IPS DF 6.9 (cell line): ENCODE results near the gene BMP8A.

Source experiments
- DNase-seq: peaks from one replicate; pipeline ENCODE4 v3.0.0-alpha.2; 2013; ENCODE audit warnings: low read depth, low spot score
- H3K27ac ChIP-seq: one replicate; pipeline ENCODE4 v1.5.1; 2013; ENCODE audit warnings: low read length, control low read depth
- H3K27me3 ChIP-seq: 2 replicates; pipeline ENCODE4 v1.6.1; 2013; ENCODE audit warnings: mild to moderate bottlenecking, low read length; ENCODE audit not compliant: control insufficient read depth, insufficient read depth
- H3K36me3 ChIP-seq: 2 replicates; pipeline ENCODE4 v1.6.1; 2013; ENCODE audit warnings: low read length; ENCODE audit not compliant: control insufficient read depth, insufficient read depth
- H3K4me1 ChIP-seq: 2 replicates; pipeline ENCODE4 v1.6.1; 2013; ENCODE audit warnings: low read length; ENCODE audit not compliant: control insufficient read depth, insufficient read depth
- H3K4me3 ChIP-seq: 2 replicates; pipeline ENCODE4 v1.5.1; 2013; ENCODE audit warnings: mild to moderate bottlenecking, low read length
- H3K9me3 ChIP-seq: 2 replicates; pipeline ENCODE4 v1.6.1; 2013; ENCODE audit warnings: low read length, inconsistent platforms; ENCODE audit not compliant: control insufficient read depth, insufficient read depth
- WGBS: extraction: QIAGEN DNeasy Blood & Tissue Kit; methylation state at CpG from one replicate; pipeline ENCODE4 v1.1.7; 2013; ENCODE audit warnings: mixed read lengths, missing lambda C conversion rate; ENCODE audit not compliant: insufficient read length, insufficient coverage; 5-methylcytosine and 5-hydroxymethylcytosine counted together

The BMP8A gene

DNA sequence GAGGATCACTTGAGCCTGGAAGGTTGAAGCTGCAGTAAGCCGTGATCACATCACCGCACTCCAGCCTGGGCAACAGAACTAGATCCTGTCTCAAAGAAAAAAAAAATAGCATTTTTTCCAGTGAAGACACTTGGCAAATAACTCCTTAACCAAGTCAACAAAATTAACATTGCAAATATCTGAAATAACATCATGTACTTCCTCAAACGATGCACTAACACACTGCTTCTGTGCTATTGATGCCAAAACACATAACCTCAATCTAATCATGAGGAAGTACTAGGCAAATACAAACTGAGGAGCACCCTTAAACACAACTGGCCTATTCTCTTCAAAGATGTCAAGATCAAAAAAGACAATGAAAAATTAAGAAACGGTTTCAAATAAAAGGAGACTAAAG is 52.9 kb downstream of the BMP8A start:
- WGBS, result no CpG with 5 or more reads among the region's 4 CpGs
- Histone ChIP-seq H3K4me3 (no peak overlapping the region), H3K4me1 (no peaks in the 10 kb centered on the region), H3K9me3 (no peaks in the 10 kb centered on the region), H3K27me3 (no peaks in the 10 kb centered on the region), H3K27ac (no peak overlapping the region), H3K36me3 (no peaks in the 10 kb centered on the region; the same call in 1 of the 2 replicates)
- DNase-seq, result no peak

DNA sequence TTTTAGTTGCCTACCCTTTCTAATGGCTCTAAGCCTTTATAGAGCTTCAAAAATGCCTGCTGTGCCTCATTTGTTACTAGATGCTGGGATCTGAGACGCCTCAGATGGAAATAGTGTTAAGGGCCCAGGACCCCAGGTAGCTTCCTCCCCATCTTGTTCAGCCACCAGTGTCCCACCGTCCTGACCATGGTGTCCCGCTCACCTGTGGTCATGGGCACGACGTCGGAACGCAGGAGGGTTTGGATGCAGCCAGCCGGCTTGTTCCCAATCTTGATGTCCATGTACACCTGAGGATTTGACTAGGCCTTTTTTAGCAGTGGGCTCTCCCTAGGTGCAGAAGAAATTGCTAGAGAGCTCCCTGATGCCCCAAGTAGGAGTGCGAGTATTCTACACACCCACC is 54.1 kb downstream of the BMP8A start:
- Histone ChIP-seq H3K4me3 (no peak overlapping the region), H3K27me3 (no peaks in the 10 kb centered on the region), H3K9me3 (no peaks in the 10 kb centered on the region), H3K4me1 (no peaks in the 10 kb centered on the region), H3K36me3 (no peaks in the 10 kb centered on the region; the same call in 1 of the 2 replicates), H3K27ac (no peak overlapping the region)
- WGBS, result no CpG with 5 or more reads among the region's 9 CpGs
- no peak for DNase-seq

DNA sequence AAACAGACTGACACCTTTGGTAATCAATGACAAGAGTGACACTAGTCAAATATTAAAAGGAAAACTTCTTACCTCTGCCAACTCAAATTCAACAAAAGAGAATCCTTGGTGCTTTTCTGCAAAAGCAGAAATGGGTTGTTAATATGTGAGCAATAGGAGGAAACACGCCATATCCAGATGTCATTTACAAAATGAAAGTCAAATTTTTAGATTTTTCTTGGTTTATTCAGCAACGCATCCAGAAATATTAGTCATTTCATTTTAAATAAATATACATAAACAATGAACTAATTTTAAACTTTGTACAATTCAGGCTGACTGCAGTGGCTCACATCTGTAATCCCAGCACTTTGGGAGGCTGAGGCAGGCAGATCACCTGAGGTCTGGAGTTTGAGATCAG is 62.8 kb downstream of the BMP8A start:
- H3K36me3 ChIP-seq, result no peaks in the 10 kb centered on the region; the same call in 1 of the 2 replicates
- no peaks in the 10 kb centered on the region for H3K9me3 ChIP-seq
- DNase-seq, result no peak
- H3K27ac ChIP-seq, result no peak overlapping the region
- WGBS, result no CpG with 5 or more reads among the region's 2 CpGs
- H3K4me3 ChIP-seq, result no peak overlapping the region
- H3K27me3 ChIP-seq, result no peaks in the 10 kb centered on the region
- no peaks in the 10 kb centered on the region for H3K4me1 ChIP-seq

- no peaks in the 10 kb centered on the region for H3K27me3 ChIP-seq
- H3K9me3 ChIP-seq, result no peaks in the 10 kb centered on the region
- peaks cover 51% of the 10 kb centered on the region for H3K36me3 ChIP-seq
- H3K4me1 ChIP-seq, result no peaks in the 10 kb centered on the region
- no peak for DNase-seq
- no CpG with 5 or more reads among the region's 1 CpG for WGBS
- H3K27ac ChIP-seq, result no peak overlapping the region
- H3K4me3 ChIP-seq, result no peak overlapping the region
Observed at GRCh38 chr1:39561279-39561678, 69.8 kb downstream of the BMP8A start.

DNA sequence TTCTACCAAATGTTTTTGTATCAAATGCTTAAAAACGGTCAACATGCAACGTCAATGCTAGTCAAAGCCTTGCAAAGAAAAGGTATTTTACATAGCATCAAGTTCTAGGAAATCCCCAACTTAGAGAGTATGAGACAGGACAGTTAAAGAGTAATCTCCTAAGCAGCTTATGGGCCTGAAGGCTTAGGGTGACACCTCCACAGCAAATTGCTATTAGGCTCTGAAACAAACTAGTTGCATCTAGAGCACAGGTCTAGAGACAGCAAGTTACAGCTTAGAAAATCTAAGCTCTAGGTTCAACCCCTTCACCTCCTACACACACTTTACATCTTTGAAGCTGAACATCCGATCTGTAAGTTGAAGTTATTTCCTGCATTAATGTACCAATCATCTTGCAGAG is 71.5 kb downstream of the BMP8A start:
- Histone ChIP-seq H3K4me3 (no peak overlapping the region), H3K4me1 (no peaks in the 10 kb centered on the region), H3K36me3 (peaks cover 62% of the 10 kb centered on the region), H3K9me3 (no peaks in the 10 kb centered on the region), H3K27ac (no peak overlapping the region), H3K27me3 (no peaks in the 10 kb centered on the region)
- DNase-seq, result no peak
- 100% methylated on average over 2 of the region's 3 CpGs for WGBS

GRCh38 chr1:39563669-39564068 is 72.2 kb downstream of the BMP8A start:
- H3K4me3 ChIP-seq, result no peak overlapping the region
- no peak overlapping the region for H3K27ac ChIP-seq
- DNase-seq, result no peak
- no peaks in the 10 kb centered on the region for H3K9me3 ChIP-seq
- WGBS, result no CpG with 5 or more reads among the region's 15 CpGs
- H3K27me3 ChIP-seq, result no peaks in the 10 kb centered on the region
- H3K4me1 ChIP-seq, result no peaks in the 10 kb centered on the region
- peaks cover 62% of the 10 kb centered on the region for H3K36me3 ChIP-seq

DNA sequence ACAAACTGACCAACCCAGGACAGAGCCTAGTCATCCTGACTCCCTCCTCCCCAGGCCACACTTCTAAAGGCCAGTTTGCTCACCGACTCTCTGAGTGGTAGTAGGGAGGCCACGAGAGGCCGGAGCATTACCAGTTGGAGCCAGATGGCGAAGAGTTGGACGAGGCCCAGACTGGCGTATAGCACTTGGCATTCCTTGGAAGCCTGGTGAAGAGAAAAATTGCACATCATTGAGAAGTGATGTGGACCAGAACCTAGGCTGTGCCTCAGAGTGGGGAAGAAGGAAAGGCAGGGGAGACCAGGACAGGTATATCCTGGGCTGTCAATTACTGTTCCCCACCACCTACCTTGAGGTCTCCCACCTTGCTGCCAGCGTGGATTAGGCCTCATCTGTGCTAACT is 72.9 kb downstream of the BMP8A start:
- H3K27me3 ChIP-seq, result no peaks in the 10 kb centered on the region
- H3K4me1 ChIP-seq, result no peaks in the 10 kb centered on the region
- no peaks in the 10 kb centered on the region for H3K9me3 ChIP-seq
- no peak overlapping the region for H3K4me3 ChIP-seq
- no peak for DNase-seq
- no CpG with 5 or more reads among the region's 7 CpGs for WGBS
- peaks cover 67% of the 10 kb centered on the region for H3K36me3 ChIP-seq
- no peak overlapping the region for H3K27ac ChIP-seq

GRCh38 chr1:39564941-39565340 is 73.5 kb downstream of the BMP8A start:
- no peaks in the 10 kb centered on the region for H3K27me3 ChIP-seq
- DNase-seq, result no peak
- H3K36me3 ChIP-seq, result peaks cover 73% of the 10 kb centered on the region
- no peak overlapping the region for H3K4me3 ChIP-seq
- WGBS, result no CpG with 5 or more reads among the region's 6 CpGs
- H3K27ac ChIP-seq, result no peak overlapping the region
- H3K4me1 ChIP-seq, result no peaks in the 10 kb centered on the region
- H3K9me3 ChIP-seq, result no peaks in the 10 kb centered on the region

DNA sequence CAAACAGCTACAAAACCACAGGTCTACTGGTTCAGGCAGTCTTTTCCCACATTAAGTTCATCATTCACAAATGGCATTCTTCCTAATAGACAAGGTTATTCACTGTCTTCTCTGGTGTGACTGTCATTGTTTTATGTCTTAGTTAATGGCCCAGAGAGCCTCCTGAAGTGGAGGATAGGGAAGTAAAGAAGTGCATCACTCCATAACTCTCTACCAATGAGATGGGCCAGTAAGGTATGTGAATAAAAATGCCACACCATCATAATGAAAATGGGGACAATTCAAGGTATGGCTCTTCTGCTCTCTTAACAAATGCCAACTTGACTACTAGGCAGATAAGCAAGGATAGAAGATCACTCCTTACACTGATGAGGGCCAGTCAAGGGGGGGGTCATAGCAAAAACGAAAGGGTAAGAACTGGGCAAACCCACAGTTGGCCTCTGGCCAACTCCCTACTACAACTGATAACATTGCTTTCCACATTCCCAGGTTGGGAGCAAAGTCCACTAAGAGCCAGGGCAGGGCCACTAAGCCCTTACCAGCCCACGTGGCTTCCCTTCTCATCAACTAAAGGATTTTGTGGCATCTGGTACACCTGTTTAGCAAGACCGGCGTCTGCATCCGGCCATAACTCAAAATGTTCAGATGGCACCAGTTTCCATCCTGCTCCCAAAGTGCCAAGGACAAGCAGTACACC is 75.2 kb downstream of the BMP8A start:
- WGBS, result no CpG with 5 or more reads among the region's 5 CpGs
- Histone ChIP-seq H3K27me3 (no peaks in the 10 kb centered on the region), H3K4me3 (no peak overlapping the region), H3K4me1 (no peaks in the 10 kb centered on the region), H3K27ac (no peak overlapping the region), H3K36me3 (peaks cover 75% of the 10 kb centered on the region), H3K9me3 (no peaks in the 10 kb centered on the region)
- no peak for DNase-seq

DNA sequence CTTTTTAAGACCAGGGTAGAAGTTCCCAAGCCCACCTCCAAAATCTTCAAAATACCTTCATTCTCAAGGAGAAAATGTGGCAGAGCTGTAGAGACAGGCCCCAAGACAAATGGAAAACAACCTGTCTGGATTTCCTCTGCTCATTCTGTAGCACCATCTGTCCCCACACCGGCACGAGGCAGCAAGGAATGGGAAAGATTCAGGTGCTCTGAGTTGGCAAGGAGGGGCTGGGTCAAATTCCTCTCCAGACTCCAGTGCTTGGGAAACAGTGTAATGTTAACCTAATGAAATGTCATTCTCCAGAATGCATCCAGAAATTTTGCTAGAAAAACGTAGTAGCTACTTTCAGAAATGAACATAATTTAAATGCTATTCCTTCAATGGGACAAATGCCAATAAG is 75.9 kb downstream of the BMP8A start:
- Histone ChIP-seq H3K27me3 (no peaks in the 10 kb centered on the region), H3K9me3 (no peaks in the 10 kb centered on the region), H3K4me1 (no peaks in the 10 kb centered on the region), H3K27ac (no peak overlapping the region), H3K36me3 (peaks cover 70% of the 10 kb centered on the region), H3K4me3 (no peak overlapping the region)
- WGBS, result no CpG with 5 or more reads among the region's 3 CpGs
- no peak for DNase-seq

DNA sequence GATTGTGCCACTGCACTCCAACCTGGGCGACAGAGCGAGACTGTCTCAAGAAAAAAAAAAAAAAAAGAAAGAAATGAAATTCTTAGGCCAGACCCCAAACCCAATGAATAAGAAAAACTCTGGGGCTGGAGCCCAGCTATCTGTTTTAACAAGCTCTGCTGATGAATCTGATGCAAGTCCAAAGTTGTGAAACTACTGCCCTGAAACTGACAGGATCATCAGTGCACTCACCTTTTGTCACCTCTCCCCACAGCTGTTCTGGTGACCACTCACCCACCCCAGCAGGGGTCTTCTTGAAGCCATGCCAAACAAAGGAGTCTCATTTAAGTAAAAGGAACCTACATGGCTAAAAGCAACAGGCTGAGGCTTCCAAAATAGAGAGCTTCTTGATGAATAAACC is 76.8 kb downstream of the BMP8A start:
- Histone ChIP-seq H3K36me3 (peaks cover 64% of the 10 kb centered on the region), H3K4me1 (no peaks in the 10 kb centered on the region), H3K4me3 (no peak overlapping the region), H3K27me3 (no peaks in the 10 kb centered on the region), H3K9me3 (no peaks in the 10 kb centered on the region), H3K27ac (no peak overlapping the region)
- no CpG with 5 or more reads among the region's 2 CpGs for WGBS
- no peak for DNase-seq
